ENCODE measurements around the gene ARHGAP6.

The ARHGAP6 gene

DNA sequence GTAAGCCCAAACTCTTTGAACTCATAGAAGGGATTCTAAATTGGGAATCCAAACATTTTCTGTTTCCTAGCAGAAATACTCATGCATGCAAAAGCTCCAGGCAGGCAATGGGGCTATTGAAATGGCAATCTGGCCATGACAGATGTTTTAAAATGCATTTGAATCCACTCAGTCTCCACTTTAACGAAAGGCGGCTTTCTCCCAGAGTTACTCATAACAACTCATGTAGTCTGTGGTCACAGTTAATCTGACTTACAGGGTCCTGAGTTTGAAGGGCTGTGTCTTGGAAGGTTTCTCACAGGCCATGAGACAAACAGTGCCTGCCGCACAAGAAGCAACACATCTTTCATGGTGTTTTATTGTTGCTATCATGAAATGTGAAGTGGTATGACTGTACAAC is 186.8 kb downstream of the ARHGAP6 start:
- Histone ChIP-seq H3K36me3 (ENCODE audit: control insufficient read depth, insufficient read depth, low read length) (no peaks in the 10 kb centered on the region), H3K27me3 (replicated peaks; ENCODE audit: control insufficient read depth, insufficient read depth, low read length) (no peaks in the 10 kb centered on the region; the same call in 1 of the 2 replicates), H3K4me3 (replicated peaks; ENCODE audit: low read depth, low read length) (no peak overlapping the region)
- DNase-seq (ENCODE audit: extremely low read depth, insufficient read length), result no peak
- TF ChIP-seq, protein P1, sequence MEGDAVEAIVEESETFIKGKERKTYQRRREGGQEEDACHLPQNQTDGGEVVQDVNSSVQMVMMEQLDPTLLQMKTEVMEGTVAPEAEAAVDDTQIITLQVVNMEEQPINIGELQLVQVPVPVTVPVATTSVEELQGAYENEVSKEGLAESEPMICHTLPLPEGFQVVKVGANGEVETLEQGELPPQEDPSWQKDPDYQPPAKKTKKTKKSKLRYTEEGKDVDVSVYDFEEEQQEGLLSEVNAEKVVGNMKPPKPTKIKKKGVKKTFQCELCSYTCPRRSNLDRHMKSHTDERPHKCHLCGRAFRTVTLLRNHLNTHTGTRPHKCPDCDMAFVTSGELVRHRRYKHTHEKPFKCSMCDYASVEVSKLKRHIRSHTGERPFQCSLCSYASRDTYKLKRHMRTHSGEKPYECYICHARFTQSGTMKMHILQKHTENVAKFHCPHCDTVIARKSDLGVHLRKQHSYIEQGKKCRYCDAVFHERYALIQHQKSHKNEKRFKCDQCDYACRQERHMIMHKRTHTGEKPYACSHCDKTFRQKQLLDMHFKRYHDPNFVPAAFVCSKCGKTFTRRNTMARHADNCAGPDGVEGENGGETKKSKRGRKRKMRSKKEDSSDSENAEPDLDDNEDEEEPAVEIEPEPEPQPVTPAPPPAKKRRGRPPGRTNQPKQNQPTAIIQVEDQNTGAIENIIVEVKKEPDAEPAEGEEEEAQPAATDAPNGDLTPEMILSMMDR (IDR thresholded peaks at IDR 0.05; ENCODE audit: insufficient read depth, low read length, poor library complexity, severe bottlenecking), result no peak

DNA sequence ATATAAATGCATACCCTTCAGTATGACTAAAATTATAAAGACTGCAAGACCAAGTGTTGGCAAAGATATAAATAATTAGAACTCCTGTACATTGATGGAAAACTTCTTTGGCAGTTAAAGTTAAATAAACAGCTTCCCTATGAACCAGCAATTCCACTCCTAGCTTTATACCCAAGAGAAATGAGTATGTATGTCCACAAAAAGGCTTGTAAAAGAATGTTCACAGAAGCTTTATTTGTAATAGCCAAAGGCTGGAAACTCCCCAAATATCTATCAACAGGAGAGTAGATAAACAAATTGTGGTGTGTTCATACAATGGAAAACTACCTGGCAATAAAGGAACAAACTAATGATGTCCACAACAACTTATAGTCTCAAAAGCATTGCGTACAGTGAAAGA is 187.7 kb downstream of the ARHGAP6 start:
- DNase-seq (ENCODE audit: extremely low read depth, insufficient read length), result no peak
- Histone ChIP-seq H3K36me3 (ENCODE audit: control insufficient read depth, insufficient read depth, low read length) (no peaks in the 10 kb centered on the region), H3K4me3 (replicated peaks; ENCODE audit: low read depth, low read length) (no peak overlapping the region), H3K27me3 (replicated peaks; ENCODE audit: control insufficient read depth, insufficient read depth, low read length) (no peaks in the 10 kb centered on the region; the same call in 1 of the 2 replicates)
- TF ChIP-seq, protein P1 (IDR thresholded peaks at IDR 0.05; ENCODE audit: insufficient read depth, low read length, poor library complexity, severe bottlenecking), result no peak

DNA sequence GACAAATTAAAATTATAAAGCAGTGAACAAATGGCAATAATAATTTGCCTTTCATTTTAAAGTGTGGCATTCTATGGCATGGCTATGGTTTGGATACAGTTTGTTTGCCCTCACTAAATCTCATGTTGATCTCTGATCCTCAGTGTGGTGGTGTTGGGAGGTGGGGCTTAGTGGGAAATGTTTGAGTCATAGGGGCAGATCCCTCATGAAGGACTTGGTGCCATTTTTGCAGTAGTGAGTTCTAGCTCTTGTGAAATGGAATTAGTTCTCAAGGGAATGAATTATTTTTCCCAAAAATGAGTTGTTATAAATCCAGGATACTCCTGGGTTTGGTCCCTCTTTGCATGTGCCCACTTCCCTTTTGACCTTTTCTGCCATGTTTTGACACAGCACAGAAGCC is 191.1 kb downstream of the ARHGAP6 start:
- TF ChIP-seq, protein P1 (IDR thresholded peaks at IDR 0.05; ENCODE audit: insufficient read depth, low read length, poor library complexity, severe bottlenecking), result no peak
- no peak overlapping the region for H3K4me3 ChIP-seq (replicated peaks; ENCODE audit: low read depth, low read length)
- DNase-seq (ENCODE audit: extremely low read depth, insufficient read length), result no peak
- H3K27me3 ChIP-seq (replicated peaks; ENCODE audit: control insufficient read depth, insufficient read depth, low read length), result no peaks in the 10 kb centered on the region
- no peaks in the 10 kb centered on the region for H3K36me3 ChIP-seq (ENCODE audit: control insufficient read depth, insufficient read depth, low read length)

DNA sequence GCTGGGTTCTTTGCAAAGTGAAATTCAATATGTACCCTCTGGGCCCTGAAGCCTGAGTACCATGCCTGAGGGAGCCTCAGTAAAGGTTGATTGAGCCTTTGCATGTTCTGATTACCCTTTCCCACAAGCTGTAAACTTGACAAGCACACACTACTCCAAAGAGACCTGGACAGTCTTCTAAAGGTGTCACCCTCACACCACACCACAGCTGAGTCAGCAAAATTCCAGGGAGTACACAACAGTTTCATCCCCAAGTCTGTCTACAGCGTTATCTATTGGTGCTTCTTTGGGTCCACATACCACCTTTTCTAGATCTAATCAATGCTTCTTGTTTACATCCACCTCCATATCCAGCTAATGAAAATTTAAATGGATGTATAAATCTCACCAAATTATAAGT is 191.7 kb downstream of the ARHGAP6 start:
- Histone ChIP-seq H3K36me3 (ENCODE audit: control insufficient read depth, insufficient read depth, low read length) (no peaks in the 10 kb centered on the region), H3K4me3 (replicated peaks; ENCODE audit: low read depth, low read length) (no peak overlapping the region), H3K27me3 (replicated peaks; ENCODE audit: control insufficient read depth, insufficient read depth, low read length) (no peaks in the 10 kb centered on the region)
- no peak for DNase-seq (ENCODE audit: extremely low read depth, insufficient read length)
- TF ChIP-seq, protein P1 (IDR thresholded peaks at IDR 0.05; ENCODE audit: insufficient read depth, low read length, poor library complexity, severe bottlenecking), result no peak

DNA sequence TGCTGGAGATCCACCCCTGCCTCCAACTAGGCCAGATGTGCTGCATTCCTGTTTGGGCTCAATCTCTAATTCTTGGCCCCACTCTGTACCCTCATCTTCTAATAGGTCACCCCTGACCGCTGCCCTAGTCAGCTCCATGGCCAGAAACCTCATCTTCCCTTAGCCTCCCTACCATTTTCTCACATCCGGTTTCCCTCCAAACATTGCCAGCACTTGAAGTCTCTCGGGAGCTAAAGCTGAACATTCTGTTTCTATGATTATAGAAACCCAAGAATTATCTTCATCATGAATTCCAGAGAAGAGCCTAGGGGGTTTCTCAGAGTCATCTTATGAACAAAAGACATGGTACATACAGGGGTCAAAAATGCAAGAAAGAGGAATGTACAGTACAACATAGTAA is 192.8 kb downstream of the ARHGAP6 start:
- TF ChIP-seq, protein P1 (IDR thresholded peaks at IDR 0.05; ENCODE audit: insufficient read depth, low read length, poor library complexity, severe bottlenecking), result no peak
- no peaks in the 10 kb centered on the region for H3K36me3 ChIP-seq (ENCODE audit: control insufficient read depth, insufficient read depth, low read length)
- no peak overlapping the region for H3K4me3 ChIP-seq (replicated peaks; ENCODE audit: low read depth, low read length)
- DNase-seq (ENCODE audit: extremely low read depth, insufficient read length), result no peak
- H3K27me3 ChIP-seq (replicated peaks; ENCODE audit: control insufficient read depth, insufficient read depth, low read length), result no peaks in the 10 kb centered on the region

DNA sequence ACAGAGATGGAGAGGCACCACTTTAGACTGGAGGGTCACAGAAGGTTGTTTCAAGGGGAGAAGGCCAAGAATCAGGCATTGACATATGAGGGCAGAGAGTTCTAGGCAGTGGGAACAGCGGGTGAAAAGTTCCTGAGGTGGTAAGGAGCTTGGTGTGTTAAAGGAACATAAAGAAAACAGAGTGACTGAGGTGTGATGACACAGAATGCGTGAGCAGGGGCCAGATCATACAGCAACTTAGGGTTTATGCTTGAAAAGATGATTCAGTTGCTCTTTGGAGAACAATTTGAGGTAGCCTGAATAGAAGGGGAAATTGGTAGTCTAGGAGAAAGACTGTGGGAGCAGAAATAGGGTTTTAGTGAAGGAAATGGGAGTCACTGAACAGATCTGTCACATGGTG is 193.3 kb downstream of the ARHGAP6 start:
- TF ChIP-seq, protein P1 (IDR thresholded peaks at IDR 0.05; ENCODE audit: insufficient read depth, low read length, poor library complexity, severe bottlenecking), result no peak
- no peak overlapping the region for H3K4me3 ChIP-seq (replicated peaks; ENCODE audit: low read depth, low read length)
- H3K36me3 ChIP-seq (ENCODE audit: control insufficient read depth, insufficient read depth, low read length), result no peaks in the 10 kb centered on the region
- no peaks in the 10 kb centered on the region for H3K27me3 ChIP-seq (replicated peaks; ENCODE audit: control insufficient read depth, insufficient read depth, low read length)
- DNase-seq (ENCODE audit: extremely low read depth, insufficient read length), result no peak

Data from GM06990 (cell line).